Subcutaneous adipose tissue (tissue), 4 donors: Measurements from ENCODE around the gene ANO8. TPM values are rescaled to one million over a fixed set of nuclear protein-coding genes. Genes with fewer than 3 reads are reported as not detected.

Experiments used
- CTCF ChIP-seq: fragments of 450-650 bp; IDR thresholded peaks from one replicate; pipeline ENCODE4 v1.5.1; 2016; ENCODE audit warnings: low read depth, mild to moderate bottlenecking, control low read depth, antibody characterized with exemption, moderate library complexity
- total RNA-seq, 4 donors: library from RNA; depleted of rRNA; stranded (reverse); fragments of >200 nt; gene quantifications; one replicate each; pipeline ENCODE4 v1.1.0, GENCODE V29; 2016

ANO8 gene
- total RNA-seq, 4 donors from 2014 or later: 5.4 to 30.3 (median 7.5) TPM

DNA sequence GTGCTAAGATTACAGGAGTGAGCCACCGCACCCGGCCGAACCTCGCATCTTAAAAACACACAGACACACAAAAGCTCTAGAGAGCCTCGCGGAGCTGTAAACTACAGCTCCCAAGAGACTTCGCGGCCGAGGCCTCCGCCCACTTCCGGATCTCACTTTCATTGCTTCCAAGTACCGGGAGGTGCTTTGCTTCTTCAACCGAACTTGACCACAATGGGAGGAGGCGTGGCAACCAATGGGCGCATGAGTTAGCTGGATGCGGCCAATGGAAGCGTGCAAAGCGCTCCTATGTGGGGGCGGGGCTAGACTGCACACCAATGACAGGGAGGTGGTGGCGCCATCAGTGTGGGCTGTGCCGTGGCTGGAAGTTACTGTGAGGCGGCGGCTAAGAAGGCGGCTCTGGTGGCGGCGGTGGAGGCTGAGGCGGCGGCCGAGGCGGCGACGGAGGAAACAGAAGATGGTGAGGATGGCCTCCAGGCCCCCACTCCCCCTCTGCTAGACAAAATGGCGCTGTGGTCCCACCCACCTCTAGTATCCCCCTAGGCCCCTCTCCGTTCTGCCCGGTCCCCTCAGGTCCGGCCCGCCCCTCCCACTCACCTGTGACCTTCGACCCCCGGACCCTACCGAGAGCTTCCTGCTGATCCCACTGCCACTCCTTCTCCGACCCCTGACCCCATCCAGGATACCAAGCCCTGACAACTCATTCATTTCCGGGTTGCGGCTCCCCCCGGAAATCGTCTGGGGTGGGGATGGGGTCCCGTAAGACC, 25.3 kb downstream of the ANO8 start, which contains the start of gene DDA1:
Gene DDA1, plus strand, starts transcription at position 366 of the 767 bp plus-strand sequence. Its CDS starts 92 bp downstream, at position 458.
- TF ChIP-seq CTCF: no peak

DNA sequence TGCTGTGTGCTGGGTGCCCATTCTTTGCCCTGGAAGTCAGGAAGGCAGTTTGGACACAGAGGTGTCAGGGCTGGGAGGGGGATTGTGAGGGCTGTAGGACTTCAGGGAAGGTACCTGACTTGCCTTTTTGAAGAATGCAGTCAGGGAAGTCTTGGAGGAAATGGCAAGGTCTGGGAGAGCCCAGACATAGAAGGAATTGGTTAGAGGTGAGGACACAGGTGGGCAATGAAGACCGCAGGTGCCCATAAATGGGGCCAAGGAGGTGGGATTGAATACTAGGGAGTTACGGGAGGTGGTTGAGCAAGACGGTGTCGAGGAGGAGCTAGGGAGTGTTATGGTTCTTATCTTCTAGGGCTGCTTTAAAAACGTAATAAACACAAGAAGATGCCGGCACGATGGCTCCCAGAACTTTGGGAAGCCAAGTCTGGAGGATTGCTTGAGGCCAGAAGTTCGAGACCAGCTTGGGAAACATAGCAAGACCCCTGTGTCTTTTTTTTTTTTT, 26.7 kb downstream of the ANO8 start:
- TF ChIP-seq CTCF: no peak

- no peak for TF ChIP-seq CTCF
Measured at GRCh38 chr19:17306285-17306714, 28.4 kb downstream of the ANO8 start.

DNA sequence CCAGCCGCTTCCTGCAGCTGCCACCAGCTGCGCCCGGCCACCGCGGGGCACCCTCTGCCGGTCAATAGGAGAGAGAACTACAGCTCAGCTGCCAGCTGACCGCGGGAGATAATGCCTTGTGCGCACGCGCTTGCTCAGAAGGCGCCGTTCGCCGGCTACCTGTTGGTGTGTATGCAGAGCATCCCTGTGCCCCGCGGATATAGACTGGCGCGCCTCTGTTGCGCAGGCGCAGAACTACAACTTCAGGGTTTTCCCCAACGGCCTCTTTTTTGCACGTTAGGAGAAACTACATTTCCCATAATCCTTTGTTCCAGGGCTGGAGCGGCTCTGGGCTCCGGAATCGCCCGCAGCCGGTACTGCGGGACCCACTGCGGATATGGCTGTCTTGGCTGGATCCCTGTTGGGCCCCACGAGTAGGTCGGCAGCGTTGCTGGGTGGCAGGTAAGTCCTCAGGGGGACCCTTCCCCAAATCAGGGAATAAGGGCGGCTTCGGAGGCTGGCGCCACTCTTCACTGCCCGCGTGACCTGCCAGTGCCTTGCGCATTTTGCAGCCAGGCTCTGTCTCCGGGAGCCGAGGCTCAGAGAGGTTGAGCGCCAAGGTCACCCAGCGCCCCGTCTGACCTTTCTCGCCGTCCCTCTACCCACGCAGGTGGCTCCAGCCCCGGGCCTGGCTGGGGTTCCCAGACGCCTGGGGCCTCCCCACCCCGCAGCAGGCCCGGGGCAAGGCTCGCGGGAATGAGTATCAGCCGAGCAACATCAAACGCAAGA, 29.0 kb downstream of the ANO8 start, which contains the start of gene MRPL34:
Gene MRPL34, plus strand, starts transcription at position 356 of the 768 bp plus-strand sequence. Its CDS starts 21 bp downstream, at position 377.
- TF ChIP-seq CTCF: no peak

GRCh38 chr19:17305216-17305516, 29.5 kb downstream of the ANO8 start:
- TF ChIP-seq CTCF: no peak

DNA sequence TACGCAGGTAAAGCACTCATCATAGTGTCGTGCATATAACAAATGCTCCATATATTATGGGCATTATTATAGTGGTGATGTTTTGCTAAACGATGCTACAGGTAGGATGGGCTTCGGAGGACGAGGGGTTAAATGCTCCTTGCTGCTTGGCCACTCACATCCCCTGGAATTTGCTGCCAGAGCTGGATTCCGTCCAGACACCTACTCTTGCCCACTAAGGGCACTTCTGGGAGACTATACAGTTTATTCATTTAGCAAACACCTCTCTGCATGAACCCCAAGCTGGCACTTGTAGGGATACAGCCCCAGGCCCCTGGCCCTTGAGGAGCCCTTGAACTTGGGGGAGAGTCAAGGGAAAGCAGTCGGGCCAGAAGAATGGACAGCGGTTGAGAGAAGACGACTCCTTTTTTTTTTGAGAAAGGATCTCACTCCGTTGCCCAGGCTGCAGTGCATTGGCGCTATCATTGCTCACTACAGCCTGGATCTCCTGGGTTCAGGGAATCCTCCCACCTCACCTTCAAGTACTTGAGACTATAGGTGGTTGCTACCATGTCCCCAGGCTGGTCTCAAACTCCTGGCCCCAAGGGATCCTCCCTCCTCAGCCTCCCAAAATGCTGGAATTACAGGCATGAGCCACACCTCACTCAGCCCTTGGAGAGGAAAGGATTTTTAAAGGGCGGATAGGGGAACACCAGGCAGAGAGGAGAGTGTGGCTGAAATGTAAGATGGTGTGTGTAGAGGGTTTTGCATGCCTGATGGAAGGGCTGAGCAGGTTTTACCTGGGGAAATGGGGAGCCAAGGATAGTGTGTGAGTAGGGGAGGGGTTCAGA, 30.1 kb downstream of the ANO8 start:
- no peak for TF ChIP-seq CTCF
